A673 (cell line): ENCODE results near the gene MYO15B. TPM values are rescaled to one million over a fixed set of nuclear protein-coding genes. Genes with fewer than 3 reads are reported as not detected.
"Not testable (repeated sequence)": the region's sequence is repeated elsewhere in the genome, so short reads cannot be mapped to it uniquely, and the experiment has no call there.

Experiments used
- BruUV-seq: library from RNA; stranded (reverse); fragments of 400-500 nt; replicated peaks from 2 replicates; lab custom pipeline; 2021; lab: Mats Ljungman, UMichigan
- CTCF ChIA-PET: fragments of 300-600 bp; sonication (Branson Sonifier 250); formaldehyde crosslinking; loops from one replicate; lab custom pipeline; 2022; ENCODE audit warnings: antibody characterized with exemption; lab: Charles Lee
- POLR2A ChIA-PET: fragments of 300-600 bp; sonication (Branson Sonifier 250); formaldehyde crosslinking; loops from one replicate; lab custom pipeline; 2022; ENCODE audit warnings: antibody characterized with exemption; ENCODE audit not compliant: low non-redundant PET; lab: Charles Lee
- DNase-seq: peaks from one replicate; pipeline ENCODE4 v3.0.0-alpha.2; 2015; ENCODE audit warnings: low spot score
- H3K27ac ChIP-seq: fragments of 200-600 bp; sonication (generic); 2 replicates; pipeline ENCODE4 v1.5.1; 2016; ENCODE audit warnings: mixed run types, low read depth, mild to moderate bottlenecking, mixed read lengths, antibody characterized with exemption, low read length; ENCODE audit not compliant: poor library complexity, severe bottlenecking
- H3K27me3 ChIP-seq: fragments of 200-600 bp; sonication (generic); replicated peaks from 2 replicates; pipeline ENCODE4 v1.6.1; 2017; ENCODE audit warnings: mixed run types, low read depth, mild to moderate bottlenecking, mixed read lengths, antibody characterized with exemption, low read length; ENCODE audit not compliant: insufficient read depth, poor library complexity
- H3K36me3 ChIP-seq: fragments of 200-600 bp; sonication (generic); 2 replicates; pipeline ENCODE4 v1.6.1; 2016; ENCODE audit warnings: mixed run types, mild to moderate bottlenecking, mixed read lengths, antibody characterized with exemption, low read length; ENCODE audit not compliant: insufficient read depth, poor library complexity, severe bottlenecking
- H3K4me1 ChIP-seq: fragments of 200-600 bp; sonication (generic); 2 replicates; pipeline ENCODE4 v1.6.1; 2017; ENCODE audit warnings: mixed run types, mild to moderate bottlenecking, mixed read lengths, antibody characterized with exemption, low read length; ENCODE audit not compliant: insufficient read depth, poor library complexity, severe bottlenecking
- H3K4me3 ChIP-seq: fragments of 200-600 bp; sonication (generic); 2 replicates; pipeline ENCODE4 v1.5.1; 2016; ENCODE audit warnings: low read depth, mixed run types, mild to moderate bottlenecking, mixed read lengths, low read length; ENCODE audit not compliant: poor library complexity, severe bottlenecking
- H3K9me3 ChIP-seq: fragments of 200-600 bp; sonication (generic); 2 replicates; pipeline ENCODE4 v1.6.1; 2016; ENCODE audit warnings: mixed run types, low read depth, mild to moderate bottlenecking, mixed read lengths, antibody characterized with exemption, low read length; ENCODE audit not compliant: poor library complexity, severe bottlenecking
- EZH2 ChIP-seq: fragments of 200-600 bp; sonication (generic); IDR thresholded peaks from 2 replicates; pipeline ENCODE4 v1.6.1; 2017; ENCODE audit warnings: borderline replicate concordance, low read depth, mild to moderate bottlenecking, mixed read lengths, antibody characterized with exemption, low read length; ENCODE audit not compliant: poor library complexity, severe bottlenecking
- intact Hi-C: fragments of 100-400 bp; cut with micrococcal nuclease; formaldehyde crosslinking; loops from one replicate; pipeline ENCODE4 v1.10.0; 2022; ENCODE audit not compliant: unreplicated experiment
- total RNA-seq: library from RNA; stranded (reverse); gene quantifications from 2 replicates; pipeline ENCODE4 v1.2.3, GENCODE V29; 2021
- TF ChIP-seq, protein P1 (sequence below): fragments of 300-800, 200-600 bp; sonication (generic); conservative IDR thresholded peaks from 2 replicates; pipeline ENCODE4 v1.5.1; 2017; ENCODE audit warnings: low read depth, mild to moderate bottlenecking, antibody characterized with exemption, low read length, moderate library complexity, mixed read lengths

The MYO15B gene
- total RNA-seq, 1 experiment from 2014 or later, result 9.3 TPM

GRCh38 chr17:75636381-75637142 lies 49.0 kb downstream of the MYO15B start:
- POLR2A ChIA-PET, result interaction anchor here (0.5 kb wide), 1 partner anchor 88 kb away, joined by 4 read pairs; no protein-coding TSS in a partner anchor

DNA sequence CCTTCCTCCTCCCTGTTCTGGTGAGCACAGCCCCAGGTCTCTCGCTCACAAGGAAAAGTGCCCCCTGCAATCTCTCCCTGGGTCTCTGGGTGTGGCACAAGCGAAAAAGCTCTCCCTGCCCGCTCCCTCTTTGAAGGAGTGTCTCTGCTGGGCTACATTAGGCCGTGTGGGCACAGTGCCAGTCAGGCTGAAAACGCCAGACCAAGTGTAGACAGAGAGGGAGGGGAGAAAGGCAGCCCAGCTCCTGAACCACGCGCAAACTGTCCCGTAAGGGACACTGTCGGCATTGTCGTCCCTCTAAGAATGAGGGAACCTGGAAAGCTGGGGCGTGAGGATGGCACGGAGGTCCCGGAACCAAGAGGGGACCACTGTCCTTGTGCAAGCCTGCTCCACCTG lies 49.5 kb downstream of the MYO15B start:
- ChIA-PET CTCF (no interaction called here), POLR2A (no interaction called here)
- intact Hi-C loops, result no loop called here
- TF ChIP-seq EZH2, result no peak
- TF ChIP-seq, protein P1, sequence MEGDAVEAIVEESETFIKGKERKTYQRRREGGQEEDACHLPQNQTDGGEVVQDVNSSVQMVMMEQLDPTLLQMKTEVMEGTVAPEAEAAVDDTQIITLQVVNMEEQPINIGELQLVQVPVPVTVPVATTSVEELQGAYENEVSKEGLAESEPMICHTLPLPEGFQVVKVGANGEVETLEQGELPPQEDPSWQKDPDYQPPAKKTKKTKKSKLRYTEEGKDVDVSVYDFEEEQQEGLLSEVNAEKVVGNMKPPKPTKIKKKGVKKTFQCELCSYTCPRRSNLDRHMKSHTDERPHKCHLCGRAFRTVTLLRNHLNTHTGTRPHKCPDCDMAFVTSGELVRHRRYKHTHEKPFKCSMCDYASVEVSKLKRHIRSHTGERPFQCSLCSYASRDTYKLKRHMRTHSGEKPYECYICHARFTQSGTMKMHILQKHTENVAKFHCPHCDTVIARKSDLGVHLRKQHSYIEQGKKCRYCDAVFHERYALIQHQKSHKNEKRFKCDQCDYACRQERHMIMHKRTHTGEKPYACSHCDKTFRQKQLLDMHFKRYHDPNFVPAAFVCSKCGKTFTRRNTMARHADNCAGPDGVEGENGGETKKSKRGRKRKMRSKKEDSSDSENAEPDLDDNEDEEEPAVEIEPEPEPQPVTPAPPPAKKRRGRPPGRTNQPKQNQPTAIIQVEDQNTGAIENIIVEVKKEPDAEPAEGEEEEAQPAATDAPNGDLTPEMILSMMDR, result no peak
- Histone ChIP-seq H3K4me3 (no peak overlapping the region), H3K4me1 (peaks cover 14% of the 10 kb centered on the region), H3K27ac (no peak overlapping the region), H3K36me3 (no peaks in the 10 kb centered on the region), H3K27me3 (no peaks in the 10 kb centered on the region), H3K9me3 (no peaks in the 10 kb centered on the region)
- no peak for DNase-seq
- BruUV-seq, result no TSS peak

More at GRCh38 chr17:75636381-75637142, 49.0 kb downstream of the MYO15B start:
- no peaks in the 10 kb centered on the region for H3K36me3 ChIP-seq
- H3K4me1 ChIP-seq, result peaks cover 14% of the 10 kb centered on the region
- H3K9me3 ChIP-seq, result no peaks in the 10 kb centered on the region
- no TSS peak for BruUV-seq
- TF ChIP-seq, protein P1, result no peak
- intact Hi-C loops, result no loop called here
- CTCF ChIA-PET, result no interaction called here
- H3K27me3 ChIP-seq, result no peaks in the 10 kb centered on the region
- H3K4me3 ChIP-seq, result no peak overlapping the region
- no peak for DNase-seq
- no peak overlapping the region for H3K27ac ChIP-seq

GRCh38 chr17:75637551-75637950 lies 50.0 kb downstream of the MYO15B start:
- Histone ChIP-seq H3K36me3 (no peaks in the 10 kb centered on the region), H3K9me3 (no peaks in the 10 kb centered on the region), H3K27ac (no peak overlapping the region), H3K4me3 (no peak overlapping the region), H3K4me1 (peaks cover 14% of the 10 kb centered on the region), H3K27me3 (no peaks in the 10 kb centered on the region)
- POLR2A ChIA-PET, result no interaction called here
- no peak for DNase-seq
- intact Hi-C loops, result no loop called here
- no peak for TF ChIP-seq EZH2
- TF ChIP-seq, protein P1, result no peak
- CTCF ChIA-PET, result no interaction called here
- no TSS peak for BruUV-seq

DNA sequence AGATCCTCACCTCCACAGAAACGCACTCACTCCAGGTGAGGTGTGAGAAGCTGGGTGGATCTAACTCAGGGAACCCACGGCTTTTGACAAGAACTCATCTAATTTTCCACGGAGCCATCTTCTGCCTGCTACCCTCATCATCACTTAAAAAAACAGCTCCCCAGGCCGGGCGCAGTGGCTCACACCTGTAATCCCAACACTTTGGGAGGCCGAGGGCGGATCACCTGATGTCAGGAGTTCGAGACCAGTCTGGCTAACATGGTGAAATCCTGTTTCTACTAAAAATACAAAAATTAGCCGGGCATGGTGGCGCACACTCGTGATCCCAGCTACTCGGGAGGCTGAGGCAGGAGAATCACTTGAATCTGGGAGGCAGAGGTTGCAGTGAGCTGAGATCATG lies 50.4 kb downstream of the MYO15B start:
- CTCF ChIA-PET, H3K9me3 ChIP-seq, BruUV-seq, intact Hi-C loops, DNase-seq, H3K4me3 ChIP-seq, H3K27ac ChIP-seq, POLR2A ChIA-PET, H3K36me3 ChIP-seq, H3K27me3 ChIP-seq: not testable (repeated sequence)
- peaks cover 12% of the 10 kb centered on the region for H3K4me1 ChIP-seq
